Ishikawa (cell line): ENCODE results near the gene MRPL45.

ENCODE experiments used
- EGR1 ChIP-seq: IDR thresholded peaks from 2 replicates; pipeline ENCODE4 v1.6.1; 2012
- YY1 ChIP-seq: IDR thresholded peaks from 2 replicates; pipeline ENCODE4 v1.6.1; 2012; ENCODE audit warnings: low read depth
- ZBTB7A ChIP-seq: IDR thresholded peaks from 2 replicates; pipeline ENCODE4 v1.6.1; 2012; ENCODE audit warnings: low read depth

DNA sequence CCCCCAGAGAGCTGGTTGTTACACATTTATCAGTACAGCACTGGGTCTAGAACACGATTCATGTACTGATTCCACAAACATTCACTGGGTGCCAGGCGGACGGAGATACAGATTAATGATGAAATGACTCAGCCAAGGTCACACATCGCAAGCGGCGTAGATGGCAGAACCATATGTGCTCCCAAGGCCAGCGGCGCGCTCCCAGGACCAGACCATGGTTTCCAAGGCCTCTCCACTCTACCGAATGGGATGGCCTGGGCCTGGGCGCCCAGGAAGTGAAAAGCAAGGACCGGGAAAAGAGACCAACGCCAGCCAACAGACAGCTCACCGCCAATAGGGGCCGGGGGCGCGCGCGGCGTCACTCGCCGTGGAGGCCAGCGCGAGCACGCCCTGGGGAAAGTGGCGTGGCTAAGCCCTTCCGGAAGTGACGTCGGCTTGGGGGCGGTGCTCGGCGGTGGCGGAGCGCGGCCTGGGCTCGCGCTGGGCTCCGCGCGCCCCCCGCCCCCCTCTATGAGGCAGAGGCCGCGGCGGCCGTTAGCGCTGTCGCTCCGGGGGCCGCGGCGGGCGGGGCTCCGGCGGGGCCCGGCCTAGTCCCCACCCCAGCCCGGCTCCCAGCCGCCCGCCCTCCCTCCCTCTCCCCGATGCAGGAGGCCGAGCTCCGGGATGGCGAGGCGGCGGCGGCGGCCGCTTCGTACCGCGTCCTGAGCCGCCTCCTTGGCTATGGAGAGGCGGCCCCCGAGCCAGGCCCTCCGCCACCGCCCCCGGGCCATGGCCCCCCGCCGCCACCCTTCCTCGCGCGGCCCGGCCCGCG, 54.6 kb downstream of the MRPL45 start, which contains the start of gene SOCS7:
- TF ChIP-seq YY1 (no peak), EGR1 (no peak), ZBTB7A (peak; percentile 18)
